GM19397 (cell line): Measurements from ENCODE around the gene NCOR1.
"Not testable (repeated sequence)": the region's sequence is repeated elsewhere in the genome, so short reads cannot be mapped to it uniquely, and the experiment has no call there.

ENCODE experiments used
- ATAC-seq: cut with Tn5 transposase; IDR thresholded peaks from one replicate; pipeline ENCODE4 v1.9.1; 2021; ENCODE audit warnings: mild to moderate bottlenecking, moderate library complexity; ENCODE audit not compliant: unreplicated experiment

NCOR1 gene

DNA sequence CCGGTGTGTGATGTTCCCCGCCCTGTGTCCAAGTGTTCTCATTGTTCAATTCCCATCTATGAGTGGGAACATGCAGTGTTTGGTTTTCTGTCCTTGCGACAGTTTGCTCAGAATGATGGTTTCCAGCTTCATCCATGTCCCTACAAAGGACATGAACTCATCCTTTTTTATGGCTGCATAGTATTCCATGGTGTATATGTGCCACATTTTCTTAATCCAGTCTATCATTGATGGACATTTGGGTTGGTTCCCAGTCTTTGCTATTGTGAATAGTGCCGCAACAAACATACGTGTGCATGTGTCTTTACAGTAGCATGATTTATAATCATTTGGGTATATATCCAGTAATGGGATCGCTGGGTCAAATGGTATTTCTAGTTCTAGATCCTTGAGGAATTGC, 63.0 kb downstream of the NCOR1 start:
- not testable (repeated sequence) for ATAC-seq

DNA sequence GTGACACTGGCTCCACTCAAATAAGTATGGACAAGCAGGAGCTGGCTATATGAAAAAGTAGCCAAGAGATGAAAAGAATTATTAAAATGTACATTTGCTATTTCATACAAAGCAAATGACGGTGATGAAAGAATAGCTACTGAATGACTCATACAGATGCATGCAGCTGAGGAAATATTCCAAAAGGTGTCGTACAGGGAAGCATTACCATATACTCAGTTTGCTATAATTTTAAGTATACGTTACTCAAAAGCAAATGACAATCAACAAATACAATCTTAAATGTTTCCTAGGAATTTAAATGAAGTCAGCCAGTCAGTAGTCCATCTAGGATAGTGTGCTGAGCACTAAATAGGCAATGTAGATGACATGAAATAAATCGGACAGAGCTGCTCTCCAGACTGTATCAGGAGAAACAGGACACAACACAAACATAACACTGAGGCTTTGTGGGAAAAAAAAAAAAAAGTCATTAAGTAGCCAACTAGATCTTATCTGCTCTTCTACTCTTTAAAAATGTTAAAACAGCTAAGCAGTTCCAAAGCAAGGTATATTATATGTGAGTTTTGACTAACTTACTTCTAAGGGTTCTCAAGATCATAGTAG, 65.0 kb downstream of the NCOR1 start:
- no peak for ATAC-seq

DNA sequence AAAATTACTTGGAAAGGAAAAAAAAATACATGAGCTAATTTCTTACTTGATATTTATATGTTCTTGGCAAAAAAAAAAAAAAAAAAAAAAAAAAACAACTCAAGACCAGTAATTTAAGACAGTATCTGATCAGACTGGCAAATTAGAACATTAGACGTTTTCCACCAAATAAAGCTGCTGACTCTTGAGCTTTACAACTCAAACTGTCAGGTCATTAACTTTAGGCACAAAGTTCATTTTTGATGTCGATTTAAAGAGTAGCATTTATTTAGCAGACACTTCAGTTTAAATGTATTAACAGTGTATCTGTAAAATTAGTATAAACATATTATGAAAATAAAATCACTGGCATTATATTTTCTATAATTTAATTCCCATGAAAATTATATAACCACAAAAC, 66.7 kb downstream of the NCOR1 start:
- no peak for ATAC-seq

DNA sequence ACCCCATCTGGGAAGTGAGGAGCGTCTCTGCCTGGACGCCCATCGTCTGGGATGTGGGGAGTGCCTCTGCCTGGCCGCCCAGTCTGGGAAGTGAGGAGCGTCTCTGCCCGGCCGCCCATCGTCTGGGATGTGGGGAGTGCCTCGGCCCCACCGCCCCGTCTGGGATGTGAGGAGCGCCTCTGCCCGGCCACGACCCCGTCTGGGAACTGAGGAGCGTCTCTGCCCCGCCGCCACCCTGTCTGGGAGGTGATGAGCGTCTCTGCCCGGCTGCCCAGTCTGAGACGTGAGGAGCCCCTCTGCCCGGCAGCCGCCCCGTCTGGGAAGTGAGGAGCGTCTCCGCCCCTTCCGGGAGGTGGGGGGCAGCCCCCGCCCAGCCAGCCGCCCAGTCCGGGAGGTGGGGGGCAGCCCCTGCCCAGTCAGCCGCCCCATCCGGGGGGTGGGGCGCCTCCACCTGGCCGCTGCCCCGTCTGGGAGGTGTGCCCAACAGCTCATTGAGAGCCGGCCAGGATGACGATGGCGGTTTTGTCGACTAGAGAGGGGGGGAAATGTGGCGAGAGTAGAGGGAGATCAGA, 69.9 kb downstream of the NCOR1 start:
- ATAC-seq: not testable (repeated sequence)

DNA sequence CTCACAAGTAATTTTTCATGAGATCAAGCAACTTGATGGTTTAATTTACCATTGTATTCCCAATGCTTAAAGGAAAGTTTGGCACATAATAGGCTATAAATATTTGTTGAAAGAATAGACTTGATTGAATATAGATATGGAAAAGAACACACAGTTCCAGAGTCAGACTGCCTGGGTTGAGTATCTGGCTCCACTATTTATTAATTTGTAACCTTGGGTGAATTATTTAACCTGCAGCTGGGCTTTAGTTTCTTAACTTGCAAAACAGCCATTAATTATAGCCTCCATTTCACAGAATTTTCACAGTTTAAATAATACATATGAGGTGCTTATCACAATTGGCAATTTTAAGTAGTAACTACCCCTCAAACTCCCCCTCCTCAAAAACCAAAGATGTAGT, 73.6 kb downstream of the NCOR1 start:
- ATAC-seq: no peak

DNA sequence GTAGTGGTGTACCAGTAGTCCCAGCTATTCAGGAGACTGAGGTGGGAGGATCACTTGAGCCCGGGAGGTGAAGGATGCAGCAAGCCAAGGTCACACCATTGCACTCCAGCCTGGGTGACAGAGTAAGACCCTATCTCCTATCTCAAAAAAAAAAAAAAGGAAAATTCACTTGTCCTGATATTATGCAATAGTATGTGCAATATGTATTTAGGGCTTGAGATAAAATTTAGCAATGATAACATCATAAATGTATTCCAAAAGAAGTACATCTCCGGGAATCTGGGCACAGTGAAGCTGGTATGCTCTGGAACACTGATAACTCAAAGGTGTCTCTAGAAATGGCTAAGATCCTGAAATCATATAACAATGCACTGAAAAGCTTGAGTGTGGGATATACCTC, 74.5 kb downstream of the NCOR1 start:
- no peak for ATAC-seq

DNA sequence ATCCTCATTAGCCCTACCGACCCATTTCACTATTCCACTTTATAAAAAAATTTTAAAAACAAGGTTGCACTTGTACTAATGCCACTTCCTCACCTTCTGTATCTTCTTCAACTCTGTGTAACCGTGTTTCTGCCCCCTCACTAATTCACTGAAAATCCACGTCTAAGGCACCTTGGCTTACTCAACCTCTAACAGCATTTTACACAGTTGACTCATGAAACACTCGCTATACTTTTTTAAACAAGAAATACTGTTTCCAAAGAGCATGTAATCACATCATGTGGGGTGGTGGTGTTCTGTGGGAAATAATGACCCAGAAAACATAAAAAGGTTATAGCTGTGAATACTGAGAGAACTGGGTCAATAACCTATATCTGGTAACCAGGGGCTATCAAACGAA, 79.9 kb downstream of the NCOR1 start:
- ATAC-seq: no peak

DNA sequence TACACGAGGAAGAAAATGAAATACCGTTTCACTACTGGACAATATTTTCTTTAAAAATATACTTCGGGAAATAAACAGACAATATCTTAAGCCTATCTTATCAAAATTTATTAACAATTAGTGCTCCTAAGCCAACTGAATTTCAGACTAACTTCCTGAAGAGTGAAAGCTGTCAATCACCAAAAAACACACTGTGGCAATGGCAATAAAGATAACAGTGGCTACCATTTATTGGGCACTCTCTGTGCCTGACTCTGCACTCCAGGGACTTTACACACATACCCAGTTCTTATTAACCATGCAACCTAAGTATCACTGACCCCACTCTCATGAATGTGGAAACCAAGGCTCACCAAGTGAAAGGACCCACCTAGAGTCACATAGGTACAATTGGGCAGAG, 83.7 kb downstream of the NCOR1 start:
- no peak for ATAC-seq

DNA sequence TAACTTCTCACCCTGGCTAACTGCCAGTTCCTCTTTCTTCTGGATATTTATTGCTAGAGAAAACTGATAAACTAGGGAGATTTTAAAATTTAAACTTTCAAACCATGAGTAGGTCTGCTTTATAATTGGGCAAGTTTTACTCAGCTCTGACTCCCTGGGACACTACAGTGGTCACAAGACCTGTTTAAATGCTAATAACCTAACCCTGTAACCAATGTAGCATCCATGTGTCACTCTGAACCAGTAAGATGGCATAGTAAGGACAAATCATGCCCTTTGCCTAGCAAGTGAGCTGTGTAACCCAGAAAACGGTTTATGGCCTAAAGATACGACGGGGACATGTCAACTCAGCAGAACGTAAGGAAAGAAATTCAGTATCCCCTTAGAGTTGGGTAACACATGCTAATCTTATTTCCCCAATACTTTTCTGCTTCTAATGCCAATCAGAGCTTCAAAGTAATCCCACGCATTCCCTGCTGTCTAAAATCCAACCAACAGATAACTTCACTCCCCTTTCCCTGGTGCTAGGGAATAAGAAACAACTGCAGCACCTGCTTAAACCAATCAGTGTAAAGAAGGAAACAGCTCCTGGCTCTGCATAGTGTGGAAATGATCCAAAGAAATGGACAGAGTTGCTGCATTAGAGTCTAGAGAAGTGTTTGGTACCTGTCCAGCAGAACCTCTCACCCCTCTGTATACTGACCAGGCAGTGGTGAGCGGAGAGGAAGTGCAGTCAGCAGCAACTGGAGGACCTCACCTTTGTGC, 85.7 kb downstream of the NCOR1 start:
- ATAC-seq: no peak

DNA sequence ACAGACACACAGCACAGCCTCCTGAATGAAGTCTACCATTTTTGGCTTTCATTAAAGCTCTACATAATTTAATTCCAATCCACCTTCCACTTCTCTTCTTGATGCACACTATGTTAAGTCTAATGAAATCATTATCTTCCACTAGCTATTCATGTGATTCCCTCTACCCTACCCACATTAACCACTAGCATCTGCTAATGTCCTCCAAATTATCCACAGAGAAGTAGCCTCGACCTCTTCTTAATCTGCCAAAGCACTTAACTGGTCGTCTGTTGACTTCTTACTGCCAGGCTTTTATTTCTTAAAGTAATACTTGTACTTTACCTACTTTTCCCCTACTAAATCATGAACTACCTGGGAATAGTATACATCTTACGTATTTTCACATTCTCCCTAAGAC, 91.8 kb downstream of the NCOR1 start:
- ATAC-seq: no peak

DNA sequence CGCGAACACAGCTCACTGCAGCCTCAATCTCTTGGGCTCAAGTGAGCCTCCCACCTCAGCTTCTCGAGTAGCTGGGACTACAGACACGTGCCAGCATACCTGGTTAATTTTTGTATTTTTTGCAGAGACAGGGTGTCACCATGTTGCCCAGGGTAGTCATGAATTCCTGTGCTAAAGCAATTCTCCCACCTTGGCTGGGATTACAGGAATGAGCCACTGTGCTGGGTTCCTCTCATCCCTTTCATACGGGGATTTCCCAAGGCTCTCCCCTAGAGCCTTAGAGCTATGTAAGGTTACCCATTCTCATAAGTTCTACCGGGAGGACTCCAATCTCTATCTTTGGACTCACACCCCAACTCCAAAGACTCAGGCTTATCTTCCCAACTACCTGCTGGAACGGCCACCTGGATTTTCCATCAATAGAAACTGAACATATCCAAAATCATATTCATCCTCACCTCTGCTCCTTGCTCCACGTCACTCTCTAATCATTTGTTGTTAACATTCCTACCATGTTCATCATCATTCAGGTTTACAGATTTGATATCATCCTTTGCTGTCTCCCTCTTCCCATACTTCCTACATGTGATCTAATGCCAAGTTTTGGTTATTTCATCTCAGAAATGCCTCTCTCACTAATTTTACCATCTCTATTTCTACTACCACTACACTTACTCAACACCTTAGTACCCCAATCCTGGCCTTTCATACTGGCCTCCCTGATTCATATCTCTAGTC, 92.5 kb downstream of the NCOR1 start:
- ATAC-seq: no peak

DNA sequence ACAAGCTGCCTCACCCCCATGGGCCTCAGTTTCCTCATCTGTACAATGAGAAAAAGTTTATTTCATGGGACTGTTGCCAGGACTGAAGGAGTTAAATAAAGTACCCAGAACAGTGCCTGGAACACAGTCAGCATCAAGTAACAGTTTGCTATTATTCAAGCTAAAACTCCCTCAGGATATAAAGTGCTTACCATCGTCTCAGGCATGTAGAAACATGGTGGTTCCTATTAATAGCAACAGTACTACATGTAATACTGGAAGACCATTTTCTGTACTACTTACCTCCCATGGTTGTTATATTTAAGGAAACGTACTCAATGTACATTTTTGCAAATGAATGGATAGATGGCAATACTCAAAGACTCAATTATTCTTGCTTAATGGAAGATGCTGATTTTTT, 93.4 kb downstream of the NCOR1 start:
- no peak for ATAC-seq

DNA sequence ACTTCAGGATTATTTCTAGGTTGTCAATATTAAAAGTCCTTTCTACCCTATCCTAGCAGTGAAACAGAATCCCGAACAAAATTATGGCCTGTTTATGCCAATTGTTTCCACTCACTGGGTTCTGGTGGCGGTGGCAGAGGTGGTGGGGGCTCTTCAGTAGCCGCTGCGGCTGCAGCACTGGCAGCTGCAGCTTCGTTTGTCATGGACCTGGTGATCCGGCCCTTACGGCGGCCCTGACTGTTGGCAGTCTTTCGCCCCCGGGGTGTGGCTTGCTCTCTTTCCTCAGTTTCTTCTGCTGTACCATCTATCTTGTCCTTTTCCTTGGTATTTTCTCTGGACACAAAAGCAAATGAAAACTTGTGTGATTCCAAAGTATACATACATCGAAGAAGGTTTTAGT, 94.4 kb downstream of the NCOR1 start:
- no peak for ATAC-seq

DNA sequence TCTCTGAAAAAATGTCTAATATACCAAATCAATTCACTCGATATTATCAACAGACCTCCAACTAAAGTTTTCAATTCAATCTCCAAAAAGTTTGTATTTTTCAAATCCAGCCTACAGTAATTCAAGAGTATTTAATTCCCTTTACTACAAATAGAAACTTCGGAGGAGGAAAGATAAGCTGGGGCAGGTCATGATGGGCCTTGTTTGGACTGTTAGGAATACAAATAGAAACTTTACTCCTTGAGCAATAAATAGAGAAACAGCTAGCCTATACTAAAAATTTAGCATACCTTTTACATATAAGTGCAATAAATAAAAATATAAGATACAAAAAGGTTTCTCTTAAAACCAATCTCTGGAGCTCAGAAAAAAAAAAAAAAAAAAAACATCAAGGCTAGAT, 98.2 kb downstream of the NCOR1 start:
- no peak for ATAC-seq

DNA sequence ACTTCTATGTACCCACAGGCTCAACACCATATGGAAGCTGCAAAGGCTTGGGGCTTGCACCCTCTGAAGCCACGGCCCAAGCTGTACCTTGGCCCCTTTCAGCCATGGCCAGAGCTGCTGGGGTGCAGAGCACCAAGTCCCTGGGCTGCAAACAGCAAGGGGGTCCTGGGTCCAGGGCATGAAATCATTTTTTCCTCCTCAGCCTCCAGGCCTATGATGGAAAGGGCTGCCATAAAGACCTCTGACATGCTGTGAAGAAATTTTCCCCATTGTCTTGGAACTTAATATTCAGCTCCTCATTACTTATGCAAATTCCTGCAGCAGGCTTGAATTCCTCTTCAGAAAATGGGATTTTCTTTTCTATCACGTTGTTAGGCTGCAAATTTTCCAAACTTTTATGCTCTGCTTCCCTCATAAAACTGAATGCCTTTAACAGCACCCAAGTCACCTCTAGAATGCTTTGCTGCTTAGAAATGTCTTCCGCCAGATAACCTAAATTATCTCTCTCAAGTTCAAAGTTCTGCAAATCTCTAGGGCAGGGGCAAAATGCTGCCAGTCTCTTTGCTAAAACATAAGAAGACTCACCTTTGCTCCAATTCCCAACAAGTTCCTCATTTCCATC, 100.1 kb downstream of the NCOR1 start:
- not testable (repeated sequence) for ATAC-seq

DNA sequence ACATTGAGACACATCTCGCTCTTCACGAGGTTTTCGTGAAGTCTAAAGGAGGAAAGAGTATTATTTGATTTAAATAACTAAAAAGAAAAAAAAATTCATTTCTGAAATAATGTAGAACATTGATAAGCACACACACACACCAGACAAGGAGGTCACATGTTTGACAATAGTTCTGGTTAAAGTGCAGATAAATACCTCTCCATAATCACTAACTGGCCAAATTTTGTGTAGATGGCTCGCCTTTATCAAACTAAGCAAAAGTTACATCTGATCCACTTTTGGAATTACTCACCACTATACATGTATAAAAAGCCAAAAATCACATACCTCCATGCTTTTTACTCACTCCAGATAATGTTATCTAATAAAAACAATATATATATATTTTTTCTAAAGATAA, 106.5 kb downstream of the NCOR1 start:
- no peak for ATAC-seq

DNA sequence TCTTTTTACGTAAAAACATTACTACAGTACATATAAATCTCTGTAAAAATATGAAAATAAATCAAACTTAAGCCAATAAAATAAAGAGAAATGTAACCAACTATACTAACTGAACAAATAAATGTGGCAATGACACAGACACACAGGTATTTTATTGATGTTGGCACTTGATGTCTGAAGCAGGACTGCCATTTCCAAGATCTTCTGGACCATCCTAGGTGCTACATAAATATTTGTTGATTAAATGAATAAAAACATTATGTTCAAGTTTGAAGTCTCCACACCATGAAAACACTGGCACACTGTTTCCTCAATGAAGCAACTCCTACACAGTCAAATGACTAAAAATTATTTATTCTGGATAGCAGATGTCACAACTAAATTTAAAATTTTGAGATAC, 106.9 kb downstream of the NCOR1 start:
- no peak for ATAC-seq

DNA sequence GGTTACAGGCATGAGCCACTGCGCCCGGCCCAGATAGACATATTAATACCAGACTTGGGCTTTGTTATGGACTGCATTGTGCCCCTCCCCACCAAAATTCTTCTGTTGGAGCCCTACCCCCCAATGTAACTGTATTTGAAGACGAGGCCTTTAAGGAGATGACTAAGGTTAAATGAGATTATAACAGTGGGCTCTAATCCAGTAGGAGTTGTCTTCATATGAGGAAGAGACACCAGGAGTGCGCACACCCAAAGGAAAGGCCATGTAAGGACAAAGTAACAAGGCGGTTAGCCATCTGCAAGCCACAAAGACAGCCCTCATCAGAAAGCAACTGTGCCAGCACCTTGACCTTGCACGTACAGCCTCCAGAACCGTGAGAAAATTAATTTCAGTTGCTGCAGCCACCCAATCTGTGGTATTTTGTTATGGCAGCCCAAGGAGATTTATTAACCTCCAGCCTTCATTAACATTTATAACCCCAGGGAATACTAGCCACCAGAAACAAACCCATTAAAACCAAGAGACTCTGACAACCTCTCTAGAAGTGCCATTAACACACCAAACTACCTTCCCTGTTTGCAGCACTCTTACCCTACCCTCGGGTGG, 108.1 kb downstream of the NCOR1 start:
- no peak for ATAC-seq

DNA sequence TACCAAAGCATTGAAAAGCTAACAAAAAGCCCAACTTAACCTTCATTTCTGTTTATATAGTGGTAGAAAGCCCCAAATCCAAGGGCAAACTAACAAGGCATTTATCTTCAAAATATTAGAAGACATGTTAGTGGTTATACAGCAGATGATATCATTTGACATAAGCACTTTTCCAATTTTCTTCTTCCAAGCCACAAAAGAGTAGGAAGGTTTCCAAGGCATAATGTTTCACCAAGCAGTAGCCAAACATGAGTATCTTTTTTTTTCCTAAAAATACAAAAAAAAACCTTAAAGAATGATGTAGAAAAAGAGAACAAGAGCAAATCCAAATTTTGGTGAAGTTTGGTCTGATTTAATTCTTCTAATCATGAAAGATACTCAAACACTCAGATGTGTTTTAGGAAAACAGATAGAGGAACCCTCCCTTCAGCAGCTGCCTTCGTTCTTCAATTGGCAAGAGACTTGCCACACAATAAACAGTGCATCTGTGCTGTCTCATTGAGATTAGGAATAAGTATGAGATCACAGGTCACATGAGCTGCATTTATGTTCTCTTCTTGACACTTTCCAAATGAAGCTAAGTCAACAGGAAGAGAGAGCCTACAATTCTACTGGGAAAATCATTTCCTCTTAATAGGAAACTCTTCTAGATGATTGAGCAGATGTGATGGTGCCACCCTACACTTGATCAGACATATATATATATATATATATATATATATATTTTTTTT, 109.0 kb downstream of the NCOR1 start:
- ATAC-seq: no peak

DNA sequence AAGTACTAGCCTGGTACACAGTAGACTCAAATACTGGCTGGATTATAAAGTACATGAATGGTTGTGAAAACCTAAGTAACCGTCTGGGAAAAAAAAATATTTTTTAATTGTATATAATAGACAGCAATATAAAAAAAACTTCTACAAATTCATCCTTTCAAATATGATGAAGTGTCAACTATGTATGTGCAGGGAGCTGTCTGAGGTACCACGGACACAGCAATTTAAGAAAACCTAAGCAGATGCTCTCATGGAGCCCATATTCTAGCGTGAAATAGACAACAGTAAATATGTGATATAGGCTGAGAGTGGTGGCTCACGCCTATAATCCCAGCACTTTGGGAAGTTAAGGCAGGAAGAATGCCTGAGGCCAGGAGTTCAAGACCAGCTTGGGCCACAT, 111.1 kb downstream of the NCOR1 start:
- no peak for ATAC-seq
